HG03196 (cell line): ENCODE measurements around the gene ZNF333.

ENCODE experiments used
- ATAC-seq: cut with Tn5 transposase; IDR thresholded peaks from one replicate; pipeline ENCODE4 v1.9.1; 2021; ENCODE audit not compliant: unreplicated experiment

Gene ZNF333

DNA sequence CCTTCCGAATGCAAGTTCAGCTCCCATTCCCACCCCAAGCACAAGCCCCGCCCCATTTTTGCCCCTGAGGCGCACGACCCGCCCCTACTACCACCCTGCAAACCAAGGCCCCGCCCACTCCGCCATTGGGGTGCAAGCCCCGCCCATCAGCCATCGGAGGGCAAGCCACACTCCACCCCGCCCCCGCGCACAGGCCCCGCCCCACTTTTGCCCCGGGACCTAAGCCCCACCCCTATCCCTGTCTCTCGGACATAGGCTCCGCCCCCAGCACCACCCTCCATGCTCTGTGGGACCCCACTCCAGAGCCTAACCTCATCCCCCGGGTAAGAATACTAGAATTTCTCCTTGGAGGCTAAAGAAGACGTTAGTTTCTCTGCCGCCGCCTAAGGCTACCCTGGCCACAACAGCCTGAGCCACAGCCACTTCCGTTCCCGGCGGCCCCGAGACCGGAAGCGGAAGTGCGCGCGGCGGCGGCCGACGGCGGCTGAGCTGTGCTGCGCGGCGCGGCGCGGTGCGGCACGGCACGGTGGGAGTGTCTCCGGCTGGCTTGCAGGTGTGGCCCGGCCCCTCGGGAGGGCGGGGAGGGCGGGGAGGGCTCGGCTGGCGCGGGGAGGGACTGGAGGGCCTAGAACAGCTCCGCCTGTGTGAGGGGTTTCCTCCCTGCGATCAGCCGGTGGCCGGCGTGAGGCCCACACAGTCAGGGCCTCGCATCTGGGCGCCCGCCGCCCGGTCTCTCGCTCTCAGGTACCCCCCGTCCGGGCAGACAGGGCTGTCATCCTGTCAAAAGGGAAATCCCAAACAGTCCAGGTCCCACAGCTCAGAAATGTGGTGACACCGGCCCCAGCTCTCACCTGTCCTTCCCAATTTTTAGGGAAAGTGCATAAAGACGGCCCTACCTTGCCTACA, at the start of gene ZNF333:
TSS of gene ZNF333 (plus strand) at position 451 of the 906 bp plus-strand sequence. CDS start 3,444 bp downstream, outside the sequence.
- peak; percentile 91 for ATAC-seq

DNA sequence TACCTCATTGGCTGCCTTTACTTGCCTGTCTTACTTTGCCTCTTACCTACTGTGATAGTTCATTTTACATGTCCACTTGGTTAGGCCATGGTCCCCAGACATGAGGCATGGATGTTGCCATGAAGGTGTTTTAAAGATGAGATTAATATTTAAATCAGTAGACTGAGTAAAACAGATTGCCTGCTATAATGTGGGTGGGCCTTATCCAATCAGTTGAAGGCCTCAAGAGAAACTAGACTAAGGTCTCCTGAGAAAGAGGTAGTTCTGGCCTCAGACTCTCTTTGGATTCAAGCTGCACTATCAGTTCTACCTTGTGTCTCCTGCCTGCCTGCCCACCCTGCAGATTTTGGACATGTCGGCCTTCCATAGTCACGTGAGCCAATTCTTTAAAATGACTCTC, 41.3 kb upstream of the ZNF333 start:
- no peak for ATAC-seq

DNA sequence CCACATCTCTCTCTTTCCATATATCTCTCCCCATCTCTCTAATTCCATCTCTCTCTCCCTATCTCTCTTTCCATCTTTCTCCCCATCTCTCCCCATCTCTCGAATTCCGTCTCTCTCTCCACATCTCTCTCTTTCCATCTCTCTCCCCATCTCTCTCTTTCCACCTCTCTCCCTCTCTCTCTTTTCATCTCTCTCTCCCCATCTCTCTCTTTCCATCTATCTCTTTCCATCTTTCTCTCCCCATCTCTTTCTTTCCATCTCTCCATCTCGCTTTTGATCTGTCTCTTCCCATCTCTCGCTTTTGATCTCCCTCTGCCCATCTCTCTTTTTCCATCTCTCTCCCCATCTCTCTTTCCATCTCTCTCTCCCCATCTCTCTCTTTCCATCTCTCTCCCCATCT, 40.8 kb upstream of the ZNF333 start:
- no peak for ATAC-seq

DNA sequence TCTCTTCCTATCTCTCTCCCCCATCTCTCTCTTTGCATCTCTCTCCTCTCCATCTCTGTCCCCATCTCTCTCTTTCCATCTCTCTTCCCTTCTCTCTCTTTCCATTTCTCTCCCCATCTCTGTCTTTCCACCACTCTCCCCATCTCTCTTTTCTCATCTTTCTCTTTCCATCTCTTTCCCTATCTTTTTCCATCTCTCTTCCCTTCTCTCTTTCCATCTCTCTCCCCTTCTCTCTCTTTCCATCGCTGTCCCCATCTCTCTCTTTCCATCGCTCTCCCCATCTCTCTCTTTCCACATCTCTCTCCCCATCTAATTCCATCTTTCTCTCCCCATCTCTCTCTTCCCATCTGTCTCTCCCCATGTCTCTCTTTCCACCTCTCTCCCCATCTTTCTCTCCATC, 39.7 kb upstream of the ZNF333 start:
- no peak for ATAC-seq

DNA sequence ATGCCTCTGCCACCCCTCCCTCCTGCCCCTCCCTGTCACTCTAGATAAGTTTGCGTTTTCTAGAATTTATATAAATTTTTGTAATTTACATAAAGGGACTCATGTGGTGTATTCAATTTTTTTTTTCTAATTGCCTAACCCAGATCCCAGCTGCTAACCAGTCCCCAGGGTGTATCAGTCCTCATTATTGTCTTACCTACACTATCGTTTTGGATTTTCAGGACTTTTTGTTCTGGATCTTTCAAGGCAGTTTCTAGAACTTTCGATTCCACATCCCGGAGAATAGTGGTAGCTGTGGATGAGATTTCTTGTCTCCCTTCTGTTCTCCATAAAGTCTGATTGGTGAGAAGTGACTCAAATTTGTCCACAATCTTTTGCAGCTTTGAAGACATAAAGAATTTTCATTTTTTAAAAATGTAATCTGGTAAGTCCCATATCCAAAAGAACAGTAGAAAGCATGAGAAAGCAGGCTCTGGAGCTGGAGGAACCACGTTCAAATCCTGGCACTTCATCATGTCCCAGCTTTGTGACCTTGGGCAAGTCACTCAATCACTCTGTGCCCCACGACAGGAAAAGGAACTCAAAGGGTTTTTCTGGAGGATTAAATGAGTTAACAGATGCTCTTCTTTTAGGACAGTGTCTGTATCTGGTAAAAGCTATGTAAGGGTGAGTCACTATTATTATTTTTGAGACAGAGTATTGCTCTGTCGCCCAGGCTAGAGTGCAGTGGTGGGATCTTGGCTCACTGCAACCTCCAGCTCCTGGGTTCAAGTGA, 34.9 kb upstream of the ZNF333 start:
- ATAC-seq = no peak

DNA sequence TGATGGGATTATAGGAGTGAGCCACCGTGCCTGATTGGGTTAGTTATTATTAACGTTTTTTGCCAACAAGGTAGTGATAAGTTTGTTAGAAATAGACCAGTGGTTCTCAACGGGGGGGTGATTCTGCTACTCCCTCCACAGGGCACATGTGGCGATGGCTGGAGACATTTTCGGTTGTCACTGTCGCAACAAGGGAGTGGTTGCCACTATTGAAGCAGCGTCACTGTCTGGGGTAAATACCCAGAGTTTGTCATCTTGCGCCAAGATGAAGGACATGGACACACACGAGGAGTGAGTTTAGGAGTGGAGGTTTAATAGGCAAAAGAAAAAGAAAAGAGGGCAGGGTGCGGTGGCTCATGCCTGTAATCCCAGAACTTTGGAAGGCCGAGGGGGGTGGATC, 34.1 kb upstream of the ZNF333 start:
- no peak for ATAC-seq

DNA sequence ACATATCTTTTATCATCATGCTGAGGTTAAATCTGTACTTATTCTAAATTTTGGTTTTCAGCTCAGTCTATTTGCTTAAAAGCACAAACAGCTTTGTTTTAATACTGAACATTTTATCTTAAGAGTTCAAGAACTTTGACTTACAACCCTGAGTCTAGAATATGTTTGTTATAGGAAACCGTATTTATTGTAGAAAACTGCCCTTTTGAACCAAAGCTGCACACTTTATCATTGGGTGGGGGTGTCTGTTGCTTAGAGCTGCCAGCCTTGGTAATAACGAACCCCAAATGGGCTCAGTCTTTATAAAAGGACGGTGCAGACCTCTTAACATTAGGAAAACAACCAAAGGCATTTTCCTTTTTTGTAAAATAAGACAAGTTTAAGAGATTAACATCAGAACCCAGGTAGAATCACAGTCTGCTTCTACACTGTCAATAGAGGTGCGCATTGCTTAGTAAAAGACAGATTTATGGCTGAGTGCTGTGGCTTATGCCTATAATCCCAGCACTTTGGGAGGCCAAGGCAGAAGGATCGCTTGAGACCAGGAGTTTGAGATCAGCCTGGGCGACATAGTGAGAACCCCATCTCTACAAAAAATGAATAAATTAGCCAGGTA, 29.9 kb upstream of the ZNF333 start:
- no peak for ATAC-seq

DNA sequence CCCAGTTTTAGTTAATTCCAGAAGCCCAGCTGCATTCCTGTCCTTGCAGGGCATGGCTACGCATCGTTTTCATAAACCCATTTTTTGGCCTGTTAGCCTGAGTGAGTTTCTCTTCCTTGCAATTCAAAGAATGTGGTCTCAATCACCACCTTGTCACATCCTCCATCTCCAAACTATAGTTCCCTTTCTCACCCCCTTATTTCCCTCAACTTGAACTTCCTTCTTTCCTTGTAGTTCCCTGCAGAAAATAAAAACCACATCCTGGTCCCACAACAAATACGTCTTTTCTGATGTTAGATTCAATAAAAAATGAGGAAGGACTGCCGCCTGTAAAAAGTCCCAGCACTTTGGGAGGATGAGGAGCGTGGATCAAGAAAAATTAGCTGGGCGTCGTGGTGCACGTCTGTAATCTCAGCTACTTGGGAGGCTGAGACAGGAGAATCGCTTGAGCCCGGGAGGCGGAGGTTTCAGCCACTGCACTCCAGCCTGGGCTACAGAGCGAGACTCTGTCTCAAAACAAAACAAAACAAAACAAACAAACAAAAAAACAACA, 28.4 kb upstream of the ZNF333 start:
- ATAC-seq = no peak

DNA sequence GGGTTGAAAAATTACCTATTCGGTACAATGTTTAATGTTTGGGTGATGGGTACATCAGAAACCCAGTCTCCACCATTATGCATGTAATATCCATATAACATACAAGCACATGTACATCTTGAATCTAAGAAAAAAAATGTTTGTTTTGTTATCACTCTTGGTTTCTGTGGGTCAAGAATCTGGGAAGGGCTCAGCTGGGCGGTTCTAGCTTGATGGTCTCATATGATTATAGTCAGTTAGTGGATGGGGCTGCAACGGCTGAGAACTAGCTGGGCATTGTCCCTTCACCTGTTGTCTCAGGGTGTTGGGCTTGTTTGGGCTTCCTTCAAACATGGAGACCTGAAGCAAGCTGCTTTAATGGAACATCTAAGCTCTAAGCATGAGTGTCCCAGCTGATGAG, 19.9 kb upstream of the ZNF333 start:
- no peak for ATAC-seq

DNA sequence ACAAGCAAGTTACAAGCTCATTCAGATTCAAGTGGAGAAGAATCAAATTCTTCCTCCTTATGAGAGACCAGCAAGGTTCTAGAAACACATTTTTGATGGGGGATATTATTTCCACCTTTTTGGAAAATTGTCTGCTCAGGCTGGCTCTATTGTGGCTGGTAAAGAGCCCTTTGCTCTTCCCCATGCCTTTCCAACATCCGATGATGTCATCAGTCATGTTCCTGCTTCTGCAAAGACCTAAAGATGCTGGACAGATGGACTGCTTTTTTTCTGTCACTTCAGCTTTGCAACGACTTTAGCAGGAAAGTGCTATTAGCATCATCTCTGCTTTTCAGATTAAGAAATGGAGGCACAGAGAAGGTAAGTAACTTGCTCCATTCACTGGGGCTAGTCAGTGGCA, 19.4 kb upstream of the ZNF333 start:
- no peak for ATAC-seq

DNA sequence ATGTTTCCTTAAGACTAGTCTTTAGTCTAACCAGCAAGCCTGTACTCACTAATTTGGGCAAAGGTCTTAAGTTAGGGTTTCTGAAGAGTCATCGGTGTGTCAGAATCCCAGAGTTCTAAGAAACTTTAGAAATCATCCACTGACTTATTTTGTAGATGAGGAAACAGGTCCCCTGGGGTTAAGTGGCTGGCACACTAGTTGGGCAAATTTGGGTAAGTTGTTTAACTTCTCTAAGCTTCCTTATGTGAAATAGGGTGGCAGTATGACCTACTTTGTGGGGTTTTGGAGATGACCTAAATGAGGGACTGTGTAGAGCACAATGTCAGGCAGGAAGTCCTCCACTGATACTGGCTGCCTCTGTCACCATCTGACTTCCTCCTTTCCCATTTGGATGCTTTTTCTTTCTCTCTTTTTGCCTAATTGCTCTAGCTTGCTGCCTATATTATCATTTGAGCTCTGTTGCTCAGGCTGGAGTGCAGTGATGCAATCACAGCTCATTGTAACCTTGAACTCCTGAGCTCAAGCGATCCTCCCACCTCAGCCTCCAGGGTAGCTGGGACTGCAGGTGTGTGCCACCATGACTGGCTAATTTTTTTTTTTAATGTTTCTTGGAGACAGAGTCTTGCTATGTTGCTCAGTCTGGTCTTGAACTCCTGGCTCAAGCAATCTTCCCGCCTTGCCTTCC, 17.5 kb upstream of the ZNF333 start:
- ATAC-seq = no peak

DNA sequence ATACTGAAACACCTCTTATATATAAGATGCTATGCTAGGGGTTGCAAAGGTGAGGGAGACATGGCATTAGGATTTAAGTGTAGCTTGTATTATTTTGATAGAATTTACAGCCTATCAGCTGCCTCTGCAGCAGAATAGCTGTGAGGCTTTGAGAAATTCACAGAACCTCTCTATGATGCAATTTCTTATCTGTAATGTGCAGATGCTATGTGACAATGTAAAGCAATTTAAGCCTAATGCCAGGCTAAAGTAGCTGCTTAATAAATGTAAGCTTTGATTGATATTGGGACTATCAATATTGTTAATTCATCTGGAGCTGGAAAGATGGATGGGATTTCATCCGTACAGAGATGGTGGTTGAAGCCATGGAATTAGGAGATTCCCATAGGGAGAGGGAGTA, 16.8 kb upstream of the ZNF333 start:
- no peak for ATAC-seq

DNA sequence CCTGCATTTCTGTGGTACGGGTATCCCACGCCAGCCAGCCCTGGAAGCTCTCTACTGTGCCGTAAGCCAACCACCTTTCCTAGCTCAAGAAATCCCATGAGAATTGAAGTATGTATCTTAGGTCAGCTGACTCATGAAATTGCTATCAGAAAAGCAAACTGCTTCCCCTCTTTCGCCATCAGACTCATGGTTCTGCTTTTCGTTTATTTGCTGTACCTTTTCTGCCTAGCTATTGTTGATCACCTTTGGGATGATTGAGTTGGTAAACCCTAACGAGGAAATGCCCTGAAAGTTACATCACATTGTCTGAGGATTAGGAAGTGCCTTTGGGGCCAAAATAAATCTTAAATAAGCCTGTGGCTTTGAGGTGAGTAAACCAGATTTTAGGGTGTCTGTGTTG, 15.1 kb upstream of the ZNF333 start, which contains the start of gene ADGRE3:
TSS of gene ADGRE3 (minus strand) at position 81 of the 400 bp plus-strand sequence. CDS start at position 7, 74 bp downstream.
- ATAC-seq = no peak

DNA sequence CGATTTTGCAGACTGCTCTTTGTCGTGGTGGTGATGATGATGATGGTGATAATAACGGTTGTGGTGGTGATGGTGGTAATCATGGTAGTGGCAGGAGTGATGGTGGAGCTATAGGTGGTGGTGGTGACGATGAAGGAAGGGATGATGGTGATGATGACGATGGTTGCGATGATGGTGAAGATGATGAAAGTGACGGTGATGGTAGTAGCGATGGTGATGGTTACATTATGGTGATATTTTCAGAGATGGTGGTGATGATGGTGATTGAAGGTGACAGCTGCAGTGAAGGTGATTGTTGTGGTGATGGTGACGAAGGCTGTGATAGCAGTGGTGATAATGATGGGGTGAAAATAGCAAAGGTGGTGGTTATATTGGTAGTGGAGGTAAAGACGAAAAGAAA, 13.1 kb upstream of the ZNF333 start:
- no peak for ATAC-seq

DNA sequence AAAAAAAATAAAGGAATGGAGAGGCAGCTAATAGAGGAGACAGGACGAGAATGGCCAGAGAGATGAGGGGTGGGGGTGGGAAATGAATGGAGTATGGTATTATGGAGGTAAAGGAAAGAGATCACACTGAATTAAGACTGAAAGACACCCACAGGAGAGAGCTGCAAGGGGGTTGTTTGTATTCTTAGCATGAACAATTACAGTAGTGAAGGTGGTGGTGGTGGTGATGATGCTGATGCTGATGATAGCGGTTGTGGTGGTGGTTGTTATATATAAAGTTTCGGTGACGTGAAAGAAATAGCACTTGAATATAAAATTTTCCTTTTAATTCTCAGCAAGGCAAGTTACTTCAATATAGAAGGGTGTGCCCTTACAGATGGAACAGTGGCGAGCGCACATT, 12.4 kb upstream of the ZNF333 start:
- no peak for ATAC-seq

DNA sequence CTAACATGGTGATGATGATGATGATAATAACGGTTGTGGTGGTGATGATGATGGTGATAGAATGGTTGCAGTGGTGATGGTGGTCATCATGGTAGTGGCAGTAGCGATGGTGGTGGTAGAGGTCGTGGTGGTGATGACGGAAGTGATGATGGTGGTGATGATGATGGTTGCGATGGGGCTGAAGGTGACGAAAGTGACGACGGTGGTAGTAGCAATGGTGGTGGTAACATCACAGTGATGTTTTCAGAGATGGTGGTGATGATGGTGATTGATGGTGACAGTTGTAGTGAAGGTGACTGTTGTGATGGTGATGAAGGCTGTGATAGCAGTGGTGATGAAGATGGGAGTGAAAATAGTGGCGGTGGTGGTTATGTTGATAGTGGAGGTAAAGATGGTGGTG, 11.6 kb upstream of the ZNF333 start:
- ATAC-seq = no peak

DNA sequence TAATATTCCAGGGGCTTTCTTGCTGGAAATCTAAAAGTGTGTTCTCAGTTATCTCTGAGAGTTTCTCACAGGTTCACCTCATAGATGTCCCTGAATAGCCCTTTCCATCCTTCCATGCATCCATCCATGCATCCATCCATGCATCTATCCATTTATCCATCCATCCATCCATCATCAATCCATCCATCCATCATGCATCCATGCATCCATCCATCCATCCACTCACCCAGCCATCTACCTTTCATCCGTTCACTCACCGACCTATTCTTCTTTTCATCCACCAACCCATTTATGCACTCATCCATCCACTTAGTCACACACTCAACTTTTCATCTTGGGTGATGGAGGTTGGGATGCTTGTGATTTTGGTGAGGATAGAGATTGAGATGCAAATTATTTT, 7.8 kb upstream of the ZNF333 start:
- no peak for ATAC-seq

DNA sequence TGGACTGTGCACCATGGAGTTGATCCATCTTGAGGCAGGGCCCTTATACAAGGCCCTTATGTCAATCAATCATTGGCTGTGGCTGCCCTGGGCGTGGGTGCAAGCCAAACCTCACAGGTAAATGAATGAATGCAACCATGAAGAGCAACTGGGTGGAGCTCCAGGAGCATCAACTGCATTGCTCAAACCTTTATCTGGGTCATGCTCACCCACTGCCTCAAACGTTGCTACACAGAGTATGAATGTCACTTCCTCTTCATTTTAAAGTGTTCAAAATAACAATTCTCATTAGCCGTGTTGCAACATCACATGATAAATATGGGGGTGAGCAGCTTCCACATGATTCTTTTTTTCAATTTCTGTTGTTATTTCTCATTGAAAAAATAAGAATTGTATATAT, 6.4 kb upstream of the ZNF333 start:
- ATAC-seq = no peak

DNA sequence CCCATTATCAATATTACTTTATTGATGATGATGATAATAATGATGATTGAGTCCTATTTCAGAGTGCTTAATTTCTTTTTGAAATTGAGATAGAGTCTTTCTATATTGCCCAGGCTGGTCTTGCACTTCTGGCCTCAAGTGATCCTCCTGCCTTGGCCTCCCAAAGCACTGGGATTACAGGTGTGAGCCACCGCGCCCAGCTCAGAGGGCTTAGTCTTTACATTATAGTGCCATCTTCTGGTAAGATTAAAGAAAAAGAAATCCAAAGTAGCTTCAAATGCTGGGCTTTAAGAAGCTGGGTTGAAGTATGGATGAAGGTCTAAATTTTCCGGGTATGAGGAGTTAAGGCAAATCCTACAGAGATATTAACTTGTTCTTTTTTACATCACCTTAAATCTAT, 3.4 kb upstream of the ZNF333 start:
- ATAC-seq = no peak

DNA sequence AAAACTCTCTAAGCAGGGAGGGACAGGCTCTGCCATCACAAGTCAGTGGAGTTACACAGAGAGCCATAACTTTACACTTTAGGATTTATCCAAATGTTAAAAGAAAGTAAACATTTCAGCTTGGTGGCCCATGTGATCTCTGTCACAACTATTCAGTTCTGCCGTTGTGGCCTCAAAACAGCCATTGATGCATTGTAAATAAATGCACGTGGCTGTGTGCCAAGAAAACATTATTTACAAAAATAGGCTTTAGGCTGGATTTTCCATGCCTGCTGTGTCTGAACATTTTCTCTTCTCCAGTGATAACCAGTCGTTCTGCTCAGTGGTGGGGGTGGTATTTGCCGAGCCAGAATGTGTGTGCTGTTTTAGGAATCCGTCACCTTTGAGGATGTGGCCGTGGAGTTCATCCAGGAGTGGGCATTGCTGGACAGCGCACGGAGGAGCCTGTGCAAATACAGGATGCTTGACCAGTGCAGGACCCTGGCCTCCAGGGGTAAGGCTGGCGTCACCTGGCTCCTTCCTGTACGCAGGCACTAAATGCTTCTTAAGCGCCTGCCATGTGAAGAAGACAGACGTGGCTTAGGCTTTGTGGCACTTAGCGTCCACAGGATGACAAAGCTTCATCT, 4.9 kb downstream of the ZNF333 start:
- no peak for ATAC-seq
